Measurements from ENCODE around the gene DAZL. TPM values are rescaled to one million over a fixed set of nuclear protein-coding genes. Genes with fewer than 3 reads are reported as not detected.

DAZL gene, protein sequence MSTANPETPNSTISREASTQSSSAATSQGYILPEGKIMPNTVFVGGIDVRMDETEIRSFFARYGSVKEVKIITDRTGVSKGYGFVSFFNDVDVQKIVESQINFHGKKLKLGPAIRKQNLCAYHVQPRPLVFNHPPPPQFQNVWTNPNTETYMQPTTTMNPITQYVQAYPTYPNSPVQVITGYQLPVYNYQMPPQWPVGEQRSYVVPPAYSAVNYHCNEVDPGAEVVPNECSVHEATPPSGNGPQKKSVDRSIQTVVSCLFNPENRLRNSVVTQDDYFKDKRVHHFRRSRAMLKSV
- not detected in 2 replicates for total RNA-seq (2014; rRNA removed; shearing (Covaris generic))

GRCh38 chr3:16604887-16605602 is at the start of gene DAZL:
Gene DAZL (minus strand): TSS chr3:16605423. CDS start chr3:16605205, 218 bp downstream.

Other genes with a start within 250 kb of the DAZL start
- 5.2 and 6.0 TPM in 2 replicates for gene RFTN1, start 91.7 kb downstream of the DAZL start, total RNA-seq (2014; rRNA removed; shearing (Covaris generic))